Neural cell (in vitro differentiated cells): ENCODE results near the gene FOXD2.

ENCODE experiments used
- CTCF ChIP-seq: fragments of 450-650 bp; IDR thresholded peaks from 2 replicates; pipeline ENCODE4 v1.5.1; 2014; ENCODE audit warnings: antibody characterized with exemption, mild to moderate bottlenecking, moderate library complexity; ENCODE audit not compliant: poor library complexity, severe bottlenecking
- EZH2 ChIP-seq: fragments of 200-600, 300-800 bp; shearing (Covaris generic), sonication (generic); IDR thresholded peaks from 2 replicates; pipeline ENCODE4 v1.6.1; 2014; ENCODE audit warnings: antibody characterized with exemption, low read length, borderline replicate concordance, mild to moderate bottlenecking; ENCODE audit not compliant: insufficient read depth, poor library complexity, severe bottlenecking
- RAD21 ChIP-seq: fragments of 450-650 bp; conservative IDR thresholded peaks from 2 replicates; pipeline ENCODE4 v1.6.1; 2014; ENCODE audit warnings: antibody characterized with exemption, mild to moderate bottlenecking, moderate library complexity

- TF ChIP-seq EZH2: peak; percentile 98
- TF ChIP-seq RAD21: no peak
- no peak for TF ChIP-seq CTCF
Observed at GRCh38 chr1:47438165-47439016, 547 bp downstream of the FOXD2 start.
